ENCODE data around the gene YTHDF1. TPM values are rescaled to one million over a fixed set of nuclear protein-coding genes. Genes with fewer than 3 reads are reported as not detected.

Gene YTHDF1
- total RNA-seq, 1 experiment from 2014 or later, result 196 TPM

- TF ChIP-seq CTCF (IDR thresholded peaks at IDR 0.05; ENCODE audit: insufficient read depth in 1 of 2, low read depth in 1 of 2, low read length in 1 of 2, severe bottlenecking in 1 of 2, unreplicated experiment in 1 of 2), result no peak
- Mint-ChIP-seq H3K4me3 (ENCODE audit: unreplicated experiment) (no peak overlapping the region), H3K27me3 (ENCODE audit: insufficient read depth, unreplicated experiment) (peaks cover 23% of the 10 kb centered on the region), H3K4me1 (ENCODE audit: low read depth, unreplicated experiment) (no peaks in the 10 kb centered on the region), H3K36me3 (ENCODE audit: insufficient read depth, unreplicated experiment) (peaks cover 17% of the 10 kb centered on the region), H3K27ac (ENCODE audit: unreplicated experiment) (no peak overlapping the region), H3K9me3 (ENCODE audit: unreplicated experiment) (no peaks in the 10 kb centered on the region)
- H3K36me3 ChIP-seq (ENCODE audit: control insufficient read depth, insufficient read depth, low read length), result no peaks in the 10 kb centered on the region
- H3K9me3 ChIP-seq, result 0 out of 2 replicates have a peak, but pooled peaks cover 5% of the 10 kb centered on the region
- intact Hi-C loops (cut with micrococcal nuclease; ENCODE audit: unreplicated experiment), result no loop called here
- DNase-seq, result peak in 1 of 2 experiments; percentile 36
- ChIA-PET CTCF (no interaction called here), POLR2A (no interaction called here)
- H3K4me3 ChIP-seq (ENCODE audit: low read depth, low read length), result no peak overlapping the region
- H3K4me1 ChIP-seq, result no peaks in the 10 kb centered on the region
- no TSS peak for BruUV-seq (replicated peaks)
- H3K27me3 ChIP-seq (replicated peaks; ENCODE audit: control insufficient read depth, insufficient read depth, low read length), result peaks cover 2% of the 10 kb centered on the region; the same call in 1 of the 2 replicates
These were observed 51.2 kb downstream of the YTHDF1 start for GRCh38 chr20:63164484-63165355.

DNA sequence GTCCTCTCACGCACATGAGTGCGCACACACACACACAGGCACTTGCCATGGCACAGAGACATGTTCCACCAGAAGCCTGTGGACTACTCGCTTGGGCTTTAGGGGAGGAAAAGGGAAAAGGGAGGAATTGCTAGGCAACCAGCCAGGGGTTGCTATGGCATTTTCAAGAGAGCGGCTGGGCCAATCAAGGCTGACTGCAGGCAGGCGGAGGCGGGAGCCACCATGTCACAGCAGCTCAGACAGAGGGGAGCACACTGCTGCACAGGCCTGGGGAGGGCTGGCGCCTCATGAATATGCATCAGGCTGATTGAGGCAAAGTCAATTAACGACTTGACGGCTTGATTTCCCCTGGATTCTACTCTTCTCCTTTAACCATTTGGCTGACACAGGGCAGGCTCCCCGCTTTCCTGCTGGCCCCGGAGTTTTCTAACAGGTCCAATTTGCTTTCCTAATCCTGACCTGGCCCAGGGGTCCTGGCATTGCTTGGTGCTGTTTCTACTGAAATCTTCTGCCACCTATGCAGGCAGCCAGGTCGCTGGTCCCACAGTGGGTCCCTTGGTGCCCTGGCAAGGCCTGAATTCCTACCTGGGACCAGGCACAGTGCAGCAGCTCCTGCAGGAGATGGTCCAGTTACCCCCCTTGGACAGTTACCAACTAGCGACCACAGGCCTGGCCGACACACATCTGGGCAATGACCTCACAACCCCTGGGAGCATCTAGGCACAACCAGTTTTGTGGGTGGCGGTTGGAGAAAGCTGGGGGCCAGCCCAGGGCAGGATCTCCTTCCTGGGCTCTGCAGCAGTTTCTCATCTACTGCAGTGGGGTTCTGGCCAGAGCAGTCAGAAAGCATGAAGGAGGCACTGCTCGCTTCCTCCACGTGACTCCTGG lies 52.1 kb downstream of the YTHDF1 start:
- Histone ChIP-seq H3K36me3 (ENCODE audit: control insufficient read depth, insufficient read depth, low read length) (no peaks in the 10 kb centered on the region), H3K9me3 (0 out of 2 replicates have a peak, but pooled peaks cover 5% of the 10 kb centered on the region), H3K4me3 (ENCODE audit: low read depth, low read length) (no peak overlapping the region), H3K27me3 (replicated peaks; ENCODE audit: control insufficient read depth, insufficient read depth, low read length) (peaks cover 2% of the 10 kb centered on the region; the same call in 1 of the 2 replicates), H3K4me1 (no peaks in the 10 kb centered on the region)
- H3K36me3 Mint-ChIP-seq (ENCODE audit: insufficient read depth, unreplicated experiment), result peaks cover 12% of the 10 kb centered on the region
- no peak for TF ChIP-seq CTCF (IDR thresholded peaks at IDR 0.05; ENCODE audit: insufficient read depth in 1 of 2, low read depth in 1 of 2, low read length in 1 of 2, severe bottlenecking in 1 of 2, unreplicated experiment in 1 of 2)
- H3K4me3 Mint-ChIP-seq (ENCODE audit: unreplicated experiment), result no peak overlapping the region
- intact Hi-C loops (cut with micrococcal nuclease; ENCODE audit: unreplicated experiment), result no loop called here
- POLR2A ChIA-PET, result no interaction called here
- H3K27me3 Mint-ChIP-seq (ENCODE audit: insufficient read depth, unreplicated experiment), result peaks cover 22% of the 10 kb centered on the region
- CTCF ChIA-PET, result no interaction called here
- no peaks in the 10 kb centered on the region for H3K9me3 Mint-ChIP-seq (ENCODE audit: unreplicated experiment)
- no TSS peak for BruUV-seq (replicated peaks)
- no peaks in the 10 kb centered on the region for H3K4me1 Mint-ChIP-seq (ENCODE audit: low read depth, unreplicated experiment)
- peak in 1 of 2 experiments; percentile 44 for DNase-seq
- no peak overlapping the region for H3K27ac Mint-ChIP-seq (ENCODE audit: unreplicated experiment)

DNA sequence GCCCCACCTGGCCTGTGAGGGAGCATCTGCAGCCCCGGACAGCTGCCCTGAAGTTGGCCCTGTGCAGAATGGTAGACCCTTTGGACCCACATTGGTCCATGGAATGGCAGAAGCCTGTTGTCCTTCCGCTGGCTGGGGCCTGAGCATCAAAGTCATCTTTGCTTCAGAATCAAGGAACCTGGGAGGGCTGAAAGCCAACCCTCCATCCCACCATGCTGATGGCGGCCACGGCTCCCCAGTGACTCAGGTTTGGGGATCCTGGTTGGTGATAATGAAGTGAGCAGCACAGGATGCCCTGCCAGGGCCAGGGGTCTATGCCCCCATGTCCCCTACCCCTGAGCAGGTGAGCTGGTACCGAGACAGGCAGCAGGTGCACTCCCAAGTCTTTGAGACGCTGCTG lies 52.8 kb downstream of the YTHDF1 start:
- ChIA-PET CTCF (interaction anchor here (0.8 kb wide), 1 partner anchor 10 kb away, joined by 3 read pairs; no protein-coding TSS in a partner anchor), POLR2A (no interaction called here)
- H3K27me3 ChIP-seq (replicated peaks; ENCODE audit: control insufficient read depth, insufficient read depth, low read length), result peaks cover 2% of the 10 kb centered on the region; the same call in 1 of the 2 replicates
- no peaks in the 10 kb centered on the region for H3K9me3 Mint-ChIP-seq (ENCODE audit: unreplicated experiment)
- no peak overlapping the region for H3K4me3 ChIP-seq (ENCODE audit: low read depth, low read length)
- no peaks in the 10 kb centered on the region for H3K4me1 Mint-ChIP-seq (ENCODE audit: low read depth, unreplicated experiment)
- H3K4me3 Mint-ChIP-seq (ENCODE audit: unreplicated experiment), result no peak overlapping the region
- peak in 1 of 2 experiments; percentile 40 for DNase-seq
- H3K4me1 ChIP-seq, result no peaks in the 10 kb centered on the region
- peaks cover 22% of the 10 kb centered on the region for H3K27me3 Mint-ChIP-seq (ENCODE audit: insufficient read depth, unreplicated experiment)
- no peaks in the 10 kb centered on the region for H3K36me3 ChIP-seq (ENCODE audit: control insufficient read depth, insufficient read depth, low read length)
- H3K9me3 ChIP-seq, result 0 out of 2 replicates have a peak, but pooled peaks cover 5% of the 10 kb centered on the region
- BruUV-seq (replicated peaks), result no TSS peak
- intact Hi-C loops (cut with micrococcal nuclease; ENCODE audit: unreplicated experiment), result no loop called here
- no peak overlapping the region for H3K27ac Mint-ChIP-seq (ENCODE audit: unreplicated experiment)
- peaks cover 12% of the 10 kb centered on the region for H3K36me3 Mint-ChIP-seq (ENCODE audit: insufficient read depth, unreplicated experiment)
- no peak for TF ChIP-seq CTCF (IDR thresholded peaks at IDR 0.05; ENCODE audit: insufficient read depth in 1 of 2, low read depth in 1 of 2, low read length in 1 of 2, severe bottlenecking in 1 of 2, unreplicated experiment in 1 of 2)

Measured in Caco-2 (cell line).